Adipocyte (in vitro differentiated cells): ENCODE measurements around the gene RAB13.
A peak's percentile ranks its signal among the peaks of the same experiment; 100 is the strongest.
"Not testable (repeated sequence)": the region's sequence is repeated elsewhere in the genome, so short reads cannot be mapped to it uniquely, and the experiment has no call there.

Source experiments
- DNase-seq: peaks from one replicate; pipeline ENCODE4 v3.0.0-alpha.2; 2015; ENCODE audit warnings: low read depth
- H3K27me3 ChIP-seq: replicated peaks from 2 replicates; pipeline ENCODE4 v1.7.0; 2013; ENCODE audit warnings: mild to moderate bottlenecking, low read length, moderate library complexity; ENCODE audit not compliant: control insufficient read depth, insufficient read depth
- H3K36me3 ChIP-seq: 2 replicates; pipeline ENCODE4 v1.7.0; 2013; ENCODE audit warnings: low read length, mild to moderate bottlenecking, moderate library complexity; ENCODE audit not compliant: control insufficient read depth, insufficient read depth, severe bottlenecking
- H3K4me1 ChIP-seq: 2 replicates; pipeline ENCODE4 v1.7.0; 2013; ENCODE audit warnings: mild to moderate bottlenecking, low read length, moderate library complexity; ENCODE audit not compliant: control insufficient read depth, insufficient read depth
- H3K4me3 ChIP-seq: 2 replicates; pipeline ENCODE4 v1.7.0; 2013; ENCODE audit warnings: mild to moderate bottlenecking, low read length, moderate library complexity
- H3K9ac ChIP-seq: 2 replicates; pipeline ENCODE4 v1.7.0; 2013; ENCODE audit warnings: mild to moderate bottlenecking, low read length, moderate library complexity
- H3K9me3 ChIP-seq: 2 replicates; pipeline ENCODE4 v1.7.0; 2013; ENCODE audit warnings: mild to moderate bottlenecking, low read length, moderate library complexity; ENCODE audit not compliant: control insufficient read depth

The RAB13 gene

GRCh38 chr1:153995202-153995601, 9.1 kb upstream of the RAB13 start:
- Histone ChIP-seq H3K4me3 (no peak overlapping the region), H3K4me1 (peaks cover 22% of the 10 kb centered on the region), H3K9ac (no peak overlapping the region), H3K9me3 (no peaks in the 10 kb centered on the region), H3K27me3 (no peaks in the 10 kb centered on the region), H3K36me3 (peaks cover 35% of the 10 kb centered on the region)
- DNase-seq, result no peak

- peak overlapping the region; percentile 97 for H3K4me3 ChIP-seq
- H3K4me1 ChIP-seq, result peaks cover 22% of the 10 kb centered on the region
- no peaks in the 10 kb centered on the region for H3K27me3 ChIP-seq
- no peak for DNase-seq
- H3K9me3 ChIP-seq, result no peaks in the 10 kb centered on the region
- peaks cover 35% of the 10 kb centered on the region for H3K36me3 ChIP-seq
- peak overlapping the region; percentile 99 for H3K9ac ChIP-seq
These were observed 5.7 kb upstream of the RAB13 start for GRCh38 chr1:153991806-153992205.

GRCh38 chr1:153991151-153991630, 5.1 kb upstream of the RAB13 start:
- Histone ChIP-seq H3K9ac (peak overlapping the region; percentile 99), H3K4me1 (peaks cover 22% of the 10 kb centered on the region), H3K9me3 (no peaks in the 10 kb centered on the region), H3K36me3 (peaks cover 35% of the 10 kb centered on the region), H3K27me3 (no peaks in the 10 kb centered on the region), H3K4me3 (peak overlapping the region; percentile 97)
- no peak for DNase-seq

DNA sequence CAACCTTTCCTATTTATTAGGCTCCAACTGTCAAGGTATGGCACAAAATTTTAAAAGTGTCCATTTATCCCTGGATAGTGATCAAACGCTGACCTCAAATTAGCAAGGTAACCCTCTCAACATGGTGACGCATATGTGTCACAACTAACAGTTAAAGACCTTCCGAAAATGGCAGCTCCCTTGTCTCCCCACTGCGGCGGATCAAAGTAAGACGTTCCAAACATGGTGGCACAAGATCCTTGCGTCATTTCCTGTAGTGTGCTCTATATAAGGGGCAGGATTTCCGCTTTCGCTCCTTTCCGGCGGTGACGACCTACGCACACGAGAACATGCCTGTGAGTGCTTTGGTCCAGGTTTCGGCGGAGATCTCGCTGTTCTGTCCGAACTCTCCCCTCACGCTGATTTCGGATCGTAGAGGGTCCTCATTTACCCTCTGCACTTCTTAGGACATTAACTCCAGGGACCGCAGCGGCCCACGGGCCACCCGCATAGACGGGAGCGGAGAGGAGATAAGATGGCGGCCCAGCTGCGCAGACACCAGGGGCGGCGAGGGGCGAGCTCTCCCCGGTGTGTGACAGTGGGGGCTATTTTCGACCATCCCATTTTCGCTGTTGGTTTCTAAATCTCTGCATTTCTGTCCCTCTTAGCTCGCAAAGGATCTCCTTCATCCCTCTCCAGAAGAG, 4.5 kb upstream of the RAB13 start, which contains the start of gene RPS27:
Gene RPS27, plus strand, starts transcription at position 295 of the 683 bp plus-strand sequence. Its CDS starts 35 bp downstream, at position 330.
- H3K4me1 ChIP-seq, result peaks cover 22% of the 10 kb centered on the region
- H3K9ac ChIP-seq, result peak within 1 kb of the TSS; percentile 99
- peak; percentile 99 for DNase-seq
- H3K36me3 ChIP-seq, result peaks cover 34% of the 10 kb centered on the region
- peak within 1 kb of the TSS; percentile 97 for H3K4me3 ChIP-seq
- no peaks in the 10 kb centered on the region for H3K9me3 ChIP-seq
- no peaks in the 10 kb centered on the region for H3K27me3 ChIP-seq

GRCh38 chr1:153987621-153988020, 1.5 kb upstream of the RAB13 start:
- H3K9ac ChIP-seq, result no peak overlapping the region

GRCh38 chr1:153985341-153985912, 712 bp downstream of the RAB13 start:
- Histone ChIP-seq H3K36me3 (peaks cover 32% of the 10 kb centered on the region), H3K9ac (peak overlapping the region; percentile 100), H3K4me1 (peaks cover 9% of the 10 kb centered on the region), H3K9me3 (no peaks in the 10 kb centered on the region), H3K4me3 (peak overlapping the region; percentile 97), H3K27me3 (no peaks in the 10 kb centered on the region)
- DNase-seq, result peak; percentile 89

More at GRCh38 chr1:153987621-153988020, 1.5 kb upstream of the RAB13 start:
- no peak for DNase-seq
- H3K9me3 ChIP-seq, result no peaks in the 10 kb centered on the region
- H3K4me3 ChIP-seq, result no peak overlapping the region
- H3K4me1 ChIP-seq, result peaks cover 22% of the 10 kb centered on the region
- peaks cover 25% of the 10 kb centered on the region for H3K36me3 ChIP-seq
- no peaks in the 10 kb centered on the region for H3K27me3 ChIP-seq

DNA sequence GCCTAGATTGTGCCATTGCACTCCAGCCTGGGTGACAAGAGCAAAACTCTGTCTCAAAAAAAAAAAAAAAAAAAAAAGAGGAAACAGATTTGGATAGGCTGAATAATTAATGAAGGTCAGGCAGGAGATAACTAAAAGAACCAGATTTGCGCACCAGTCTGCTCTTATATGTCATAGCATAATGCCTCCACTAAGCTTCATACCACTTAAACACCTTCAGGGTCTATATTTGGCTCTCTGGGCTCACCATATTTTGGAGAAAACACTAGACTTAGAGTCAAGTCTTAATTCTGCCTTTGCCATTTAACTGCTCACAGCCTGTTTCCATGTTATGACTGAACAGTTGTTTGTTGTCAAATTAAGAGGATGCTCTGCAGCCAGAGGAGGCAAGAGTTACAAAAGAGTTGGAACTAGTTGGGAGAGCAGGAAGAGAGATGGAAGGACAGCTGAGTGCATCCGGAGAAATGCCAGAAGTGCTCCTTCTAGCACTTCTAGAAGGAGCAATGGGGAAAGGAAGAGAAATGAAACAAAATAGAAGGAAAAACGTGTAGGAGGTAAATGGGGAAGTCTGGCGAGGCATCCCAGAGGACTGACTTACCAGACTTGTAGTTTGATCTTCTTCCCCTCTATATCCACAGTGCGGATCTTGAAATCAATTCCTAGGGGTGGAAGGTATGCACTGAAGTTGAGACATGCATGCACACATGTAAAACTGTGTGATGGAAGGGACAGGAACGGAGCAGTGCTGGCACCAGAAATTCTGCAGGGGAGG, 1.8 kb downstream of the RAB13 start:
- H3K9me3 ChIP-seq, result no peaks in the 10 kb centered on the region
- H3K27me3 ChIP-seq, result no peaks in the 10 kb centered on the region
- H3K4me1 ChIP-seq, result peaks cover 9% of the 10 kb centered on the region
- H3K36me3 ChIP-seq, result peaks cover 40% of the 10 kb centered on the region
- DNase-seq, result no peak
- peak overlapping the region; percentile 97 for H3K4me3 ChIP-seq
- peak overlapping the region; percentile 100 for H3K9ac ChIP-seq

DNA sequence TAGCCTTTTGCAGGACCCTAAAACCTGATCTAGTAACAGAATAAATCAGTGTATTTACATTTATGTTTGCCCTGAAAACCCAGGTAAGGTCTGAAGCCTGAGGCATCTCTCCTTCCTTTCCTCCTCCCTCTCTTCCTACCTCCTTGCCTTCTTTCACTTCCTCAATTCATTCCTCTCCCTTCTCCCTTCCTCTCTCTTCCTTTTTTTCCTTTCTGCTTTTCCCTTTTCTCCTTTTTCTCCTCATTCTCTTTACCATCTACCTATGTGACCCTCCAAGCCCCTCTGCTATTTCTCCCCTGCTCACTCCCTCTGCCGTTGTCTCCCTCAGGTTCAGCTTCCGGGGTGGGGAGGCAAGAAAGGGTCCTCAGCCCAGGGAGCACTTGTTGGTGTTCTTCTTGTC, 4.4 kb downstream of the RAB13 start:
- not testable (repeated sequence) for H3K9me3 ChIP-seq, H3K4me3 ChIP-seq, DNase-seq, H3K27me3 ChIP-seq
- peaks cover 20% of the 10 kb centered on the region for H3K4me1 ChIP-seq
- peak overlapping the region; percentile 14 for H3K9ac ChIP-seq
- peaks cover 50% of the 10 kb centered on the region for H3K36me3 ChIP-seq

DNA sequence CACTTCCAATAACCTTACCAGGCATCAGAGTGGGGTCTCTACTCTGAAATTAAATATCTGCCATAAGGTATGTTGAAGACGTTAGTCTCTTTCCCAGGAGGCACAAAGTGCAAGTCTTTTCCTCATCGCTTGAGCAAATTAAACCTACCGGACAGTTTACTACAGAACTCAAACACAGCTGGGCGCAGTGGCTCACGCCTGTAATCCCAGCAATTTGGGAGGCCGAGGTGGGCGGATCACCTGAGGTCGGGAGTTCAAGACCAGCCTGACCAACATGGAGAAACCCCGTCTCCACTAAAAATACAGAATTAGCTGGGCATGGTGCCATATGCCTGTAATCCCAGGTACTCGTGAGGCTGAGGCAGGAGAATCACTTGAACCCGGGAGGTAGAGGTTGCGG, 7.0 kb downstream of the RAB13 start:
- Histone ChIP-seq H3K4me1 (peaks cover 19% of the 10 kb centered on the region), H3K36me3 (peaks cover 68% of the 10 kb centered on the region)
- not testable (repeated sequence) for H3K9ac ChIP-seq, H3K4me3 ChIP-seq, H3K9me3 ChIP-seq, DNase-seq, H3K27me3 ChIP-seq

DNA sequence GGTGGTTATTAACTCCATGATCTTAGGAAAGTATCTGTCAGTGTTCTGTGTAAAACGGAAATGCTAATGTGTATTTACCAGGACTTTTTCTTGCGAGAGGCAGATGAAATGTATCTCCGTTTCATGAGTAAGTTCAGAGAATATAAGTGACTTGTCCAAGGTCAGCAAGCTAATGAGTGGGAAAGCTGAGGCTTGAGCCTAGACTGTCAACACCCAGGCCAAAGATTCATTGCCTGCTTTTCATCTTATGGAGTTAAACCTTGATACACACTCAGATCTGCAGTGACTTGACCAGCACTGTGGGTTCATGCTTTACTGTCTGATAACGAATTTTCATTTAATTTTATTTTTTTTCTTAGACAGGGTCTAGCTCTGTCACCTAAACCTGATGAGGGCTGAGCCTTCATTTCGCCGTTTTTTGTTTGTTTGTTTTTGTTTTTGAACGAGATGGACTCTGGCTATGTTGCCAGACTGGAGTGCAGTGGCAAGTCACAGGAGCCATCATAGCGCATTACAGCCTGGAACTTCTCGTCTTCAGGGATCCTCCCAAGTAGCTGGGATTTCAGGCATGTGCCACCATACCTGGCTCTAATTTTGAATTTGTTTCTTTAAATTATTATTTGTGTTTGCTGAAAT, 7.7 kb downstream of the RAB13 start:
- peaks cover 17% of the 10 kb centered on the region for H3K4me1 ChIP-seq
- no peaks in the 10 kb centered on the region for H3K9me3 ChIP-seq
- no peaks in the 10 kb centered on the region for H3K27me3 ChIP-seq
- DNase-seq, result no peak
- H3K4me3 ChIP-seq, result peak overlapping the region; percentile 100
- peaks cover 71% of the 10 kb centered on the region for H3K36me3 ChIP-seq
- H3K9ac ChIP-seq, result peak overlapping the region; percentile 100
